Smooth muscle cell (in vitro differentiated cells): ENCODE results near the gene COL26A1. TPM values are rescaled to one million over a fixed set of nuclear protein-coding genes. Genes with fewer than 3 reads are reported as not detected.

Source experiments
- DNase-seq: peaks from one replicate; lab custom pipeline; 2025; ENCODE audit not compliant: unreplicated experiment; lab: John Stamatoyannopoulos, UW
- H2AFZ ChIP-seq: fragments of 200-600 bp; sonication (generic); 2 replicates; pipeline ENCODE4 v1.6.0; 2016; ENCODE audit warnings: antibody characterized with exemption, low read depth, mild to moderate bottlenecking
- H3F3A ChIP-seq: fragments of 200-600 bp; sonication (generic); 2 replicates; pipeline ENCODE4 v1.6.0; 2017; ENCODE audit warnings: antibody characterized with exemption, low read depth
- H3K27ac ChIP-seq: fragments of 200-600 bp; sonication (generic); 2 replicates; pipeline ENCODE4 v1.5.1; 2016; ENCODE audit warnings: low read depth, mild to moderate bottlenecking
- H3K27me3 ChIP-seq: fragments of 200-600 bp; sonication (generic); 2 replicates; pipeline ENCODE4 v1.6.1; 2016; ENCODE audit warnings: low read depth, mild to moderate bottlenecking
- H3K36me3 ChIP-seq: fragments of 200-600 bp; sonication (generic); 2 replicates; pipeline ENCODE4 v1.5.1; 2016; ENCODE audit warnings: low read depth
- H3K4me1 ChIP-seq: fragments of 200-600 bp; sonication (generic); 2 replicates; pipeline ENCODE4 v1.5.1; 2016; ENCODE audit warnings: low read depth
- H3K4me2 ChIP-seq: fragments of 200-600 bp; sonication (generic); 2 replicates; pipeline ENCODE4 v1.6.0; 2016; ENCODE audit warnings: mild to moderate bottlenecking
- H3K4me3 ChIP-seq: fragments of 200-600 bp; sonication (generic); 2 replicates; pipeline ENCODE4 v1.5.1; 2016; ENCODE audit warnings: mild to moderate bottlenecking
- H3K79me2 ChIP-seq: fragments of 200-600 bp; sonication (generic); 2 replicates; pipeline ENCODE4 v1.6.0; 2016; ENCODE audit warnings: low read depth, mild to moderate bottlenecking
- H3K9ac ChIP-seq: fragments of 200-600 bp; sonication (generic); 2 replicates; pipeline ENCODE4 v1.6.0; 2016; ENCODE audit warnings: low read depth
- H3K9me3 ChIP-seq: fragments of 200-600 bp; sonication (generic); replicated peaks from 2 replicates; pipeline ENCODE4 v1.5.1; 2016; ENCODE audit warnings: low read depth
- H4K20me1 ChIP-seq: fragments of 200-600 bp; sonication (generic); 2 replicates; pipeline ENCODE4 v1.6.0; 2016; ENCODE audit warnings: low read depth
- WGBS: methylation state at CpG from one replicate; pipeline ENCODE4 v1.1.7; 2016; ENCODE audit warnings: low lambda C conversion rate; 5-methylcytosine and 5-hydroxymethylcytosine counted together
- polyA plus RNA-seq: library from polyadenylated mRNA; unstranded; fragments of >200 nt; fragmentation: Nextera tagmentation; extraction: Ambion mirVana; gene quantifications from 2 replicates; pipeline ENCODE4 v1.2.1, GENCODE V29; 2016
- total RNA-seq: library from RNA; depleted of rRNA; stranded (reverse); fragments of >200 nt; gene quantifications from 2 replicates; pipeline ENCODE4 v1.2.3, GENCODE V29; 2014
- TF ChIP-seq, protein P1 (sequence below): fragments of 200-600 bp; sonication (generic); IDR thresholded peaks from 2 replicates; pipeline ENCODE4 v1.5.1; 2017; ENCODE audit warnings: borderline replicate concordance, mild to moderate bottlenecking, antibody characterized with exemption; ENCODE audit not compliant: insufficient read depth, poor library complexity, severe bottlenecking

COL26A1 gene
- total and polyA plus RNA-seq, 2 experiments from 2014 or later, result 4.9 to 13.2 TPM

DNA sequence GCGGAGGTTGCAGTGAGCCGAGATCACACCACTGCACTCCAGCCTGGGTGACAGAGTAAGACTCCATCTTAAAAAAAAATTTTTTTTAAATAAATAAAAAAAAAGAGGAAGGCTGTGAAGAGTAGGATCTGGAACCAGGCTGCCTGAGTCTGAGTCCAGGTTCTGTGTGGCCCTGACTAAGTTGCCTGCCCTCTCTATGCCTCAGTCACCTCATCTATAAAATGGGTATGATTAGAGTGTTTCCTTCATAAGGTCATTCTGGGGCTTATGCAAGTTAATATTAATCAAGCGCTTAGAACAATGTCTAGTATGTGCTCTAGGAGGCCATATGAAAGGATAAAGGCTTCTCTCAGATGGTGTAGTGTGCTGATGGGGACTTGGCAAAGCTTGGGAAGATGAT lies 12.3 kb downstream of the COL26A1 start:
- H2AFZ ChIP-seq, result no peak overlapping the region
- peaks cover 13% of the 10 kb centered on the region for H3K4me1 ChIP-seq
- no peak overlapping the region for H3K27ac ChIP-seq

DNA sequence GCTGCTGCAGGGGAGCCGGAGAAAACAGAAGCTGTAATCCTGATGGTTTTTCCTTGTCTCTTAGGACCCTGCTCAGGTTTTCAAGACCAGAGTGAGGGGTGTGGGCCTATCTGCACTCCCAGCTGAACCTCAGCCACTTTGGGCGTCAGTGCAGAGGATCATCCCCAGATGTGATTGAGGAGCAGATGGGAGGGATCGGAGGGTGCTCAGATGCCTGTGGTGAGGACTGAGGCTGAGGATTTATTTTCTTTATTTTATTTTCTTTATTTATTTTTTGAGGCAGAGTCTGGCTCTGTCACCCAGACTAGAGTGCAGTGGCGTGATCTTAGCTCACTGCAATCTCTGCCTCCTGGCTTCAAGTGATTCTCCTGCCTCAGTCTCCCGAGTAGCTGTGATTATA lies 13.9 kb downstream of the COL26A1 start:
- H4K20me1 ChIP-seq, result no peaks in the 10 kb centered on the region
- no peaks in the 10 kb centered on the region for H3K27me3 ChIP-seq
- H3K9ac ChIP-seq, result peak overlapping the region; percentile 63
- H3K27ac ChIP-seq, result peak overlapping the region; percentile 95
- WGBS, result 80% methylated on average over 5 of the region's 5 CpGs
- no peaks in the 10 kb centered on the region for H3K79me2 ChIP-seq
- H3F3A ChIP-seq, result peaks cover 2% of the 10 kb centered on the region
- H3K36me3 ChIP-seq, result no peaks in the 10 kb centered on the region
- no peak overlapping the region for H2AFZ ChIP-seq
- no peak overlapping the region for H3K4me3 ChIP-seq
- H3K9me3 ChIP-seq, result no peaks in the 10 kb centered on the region
- H3K4me2 ChIP-seq, result peak overlapping the region; percentile 24
- TF ChIP-seq, protein P1, sequence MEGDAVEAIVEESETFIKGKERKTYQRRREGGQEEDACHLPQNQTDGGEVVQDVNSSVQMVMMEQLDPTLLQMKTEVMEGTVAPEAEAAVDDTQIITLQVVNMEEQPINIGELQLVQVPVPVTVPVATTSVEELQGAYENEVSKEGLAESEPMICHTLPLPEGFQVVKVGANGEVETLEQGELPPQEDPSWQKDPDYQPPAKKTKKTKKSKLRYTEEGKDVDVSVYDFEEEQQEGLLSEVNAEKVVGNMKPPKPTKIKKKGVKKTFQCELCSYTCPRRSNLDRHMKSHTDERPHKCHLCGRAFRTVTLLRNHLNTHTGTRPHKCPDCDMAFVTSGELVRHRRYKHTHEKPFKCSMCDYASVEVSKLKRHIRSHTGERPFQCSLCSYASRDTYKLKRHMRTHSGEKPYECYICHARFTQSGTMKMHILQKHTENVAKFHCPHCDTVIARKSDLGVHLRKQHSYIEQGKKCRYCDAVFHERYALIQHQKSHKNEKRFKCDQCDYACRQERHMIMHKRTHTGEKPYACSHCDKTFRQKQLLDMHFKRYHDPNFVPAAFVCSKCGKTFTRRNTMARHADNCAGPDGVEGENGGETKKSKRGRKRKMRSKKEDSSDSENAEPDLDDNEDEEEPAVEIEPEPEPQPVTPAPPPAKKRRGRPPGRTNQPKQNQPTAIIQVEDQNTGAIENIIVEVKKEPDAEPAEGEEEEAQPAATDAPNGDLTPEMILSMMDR, result no peak
- peaks cover 13% of the 10 kb centered on the region for H3K4me1 ChIP-seq
- DNase-seq, result no peak

More for the DNA sequence above, 12.3 kb downstream of the COL26A1 start:
- Histone ChIP-seq H3K27me3 (no peaks in the 10 kb centered on the region), H3K4me3 (no peak overlapping the region), H3K9me3 (no peaks in the 10 kb centered on the region), H4K20me1 (no peaks in the 10 kb centered on the region), H3K9ac (no peak overlapping the region), H3K36me3 (no peaks in the 10 kb centered on the region), H3F3A (peaks cover 2% of the 10 kb centered on the region), H3K79me2 (no peaks in the 10 kb centered on the region), H3K4me2 (no peak overlapping the region)
- WGBS, result 98% methylated on average over 3 of the region's 3 CpGs
- DNase-seq, result no peak
- TF ChIP-seq, protein P1, result no peak

DNA sequence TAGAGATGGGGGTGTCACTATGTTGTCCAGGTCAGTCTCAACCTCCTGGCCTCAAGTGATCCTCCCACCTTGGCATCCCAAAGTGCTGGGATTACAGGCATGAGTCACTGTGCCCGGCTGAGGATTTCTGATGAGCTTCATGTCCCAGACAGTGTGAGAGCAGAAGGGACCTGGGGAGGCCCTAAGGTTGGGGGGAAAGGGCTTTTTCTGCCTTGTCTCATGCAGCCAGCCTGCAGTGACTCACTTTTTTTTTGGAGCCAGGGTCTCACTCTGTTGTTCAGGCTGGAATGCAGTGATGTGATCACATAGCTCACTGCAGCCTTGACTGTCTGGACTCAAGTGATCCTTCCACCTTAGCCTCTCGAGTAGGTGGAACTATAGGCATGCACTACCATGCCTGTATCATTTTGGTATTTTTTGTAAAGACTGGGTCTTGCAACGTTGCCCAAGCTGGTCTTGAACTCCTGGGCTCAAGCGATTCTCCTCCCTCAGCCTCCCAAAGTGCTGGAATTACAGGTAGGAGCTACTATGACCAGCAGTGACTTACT lies 14.6 kb downstream of the COL26A1 start:
- Histone ChIP-seq H3K4me3 (no peak overlapping the region), H3K4me2 (peak overlapping the region; percentile 24), H2AFZ (no peak overlapping the region), H3K79me2 (no peaks in the 10 kb centered on the region), H3K9me3 (no peaks in the 10 kb centered on the region), H3K36me3 (no peaks in the 10 kb centered on the region), H3K4me1 (peaks cover 13% of the 10 kb centered on the region), H4K20me1 (no peaks in the 10 kb centered on the region), H3K9ac (peak overlapping the region; percentile 63), H3F3A (peaks cover 2% of the 10 kb centered on the region), H3K27me3 (no peaks in the 10 kb centered on the region), H3K27ac (peak overlapping the region; percentile 95)
- WGBS, result 47% methylated on average over 4 of the region's 4 CpGs
- TF ChIP-seq, protein P1, result no peak
- no peak for DNase-seq

DNA sequence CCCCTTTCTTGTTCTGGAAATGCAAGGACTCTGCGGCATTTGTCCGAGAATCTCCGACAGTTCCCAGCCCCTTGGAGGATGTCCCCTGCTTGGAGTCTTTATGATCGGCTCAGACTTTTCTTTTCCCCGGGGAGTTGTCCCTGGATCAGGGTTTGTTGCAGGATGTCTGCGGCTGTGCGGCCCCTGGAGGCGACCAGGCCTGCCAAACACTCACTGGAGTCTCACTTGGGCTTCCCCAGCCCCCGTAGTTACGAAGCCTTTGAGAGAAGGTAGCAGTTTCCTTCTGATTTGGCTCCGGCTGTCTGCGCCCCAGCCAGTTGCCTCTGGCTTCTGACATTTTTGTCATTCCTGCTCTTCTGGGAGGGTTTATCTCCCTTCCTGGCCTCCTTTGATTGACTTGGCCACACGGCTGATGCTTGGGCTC lies 16.1 kb downstream of the COL26A1 start:
- Histone ChIP-seq H3K4me1 (peaks cover 13% of the 10 kb centered on the region), H4K20me1 (no peaks in the 10 kb centered on the region), H3K9me3 (no peaks in the 10 kb centered on the region), H3K4me3 (no peak overlapping the region), H3K36me3 (no peaks in the 10 kb centered on the region), H3F3A (peaks cover 2% of the 10 kb centered on the region), H3K4me2 (peak overlapping the region; percentile 74), H3K27me3 (no peaks in the 10 kb centered on the region), H3K9ac (no peak overlapping the region), H2AFZ (peak overlapping the region; percentile 82), H3K79me2 (no peaks in the 10 kb centered on the region), H3K27ac (peak overlapping the region; percentile 53)
- 3% methylated on average over 13 of the region's 13 CpGs for WGBS
- TF ChIP-seq, protein P1, result no peak
- DNase-seq, result no peak
